ENCODE results near the gene SHB. TPM values are rescaled to one million over a fixed set of nuclear protein-coding genes. Genes with fewer than 3 reads are reported as not detected.

Gene SHB
- total and polyA plus RNA-seq, 2 of the 8 experiments (the other 6 are each of a cell fraction or from before 2014, with no cell fraction given), result 4.1 to 12.6 TPM

GRCh38 chr9:37905776-37906175 is 163.3 kb downstream of the SHB start:
- H3K79me1 ChIP-seq (ENCODE audit: low read depth, low read length), result peaks cover 3% of the 10 kb centered on the region; the same call in 1 of the 2 replicates
- no peak overlapping the region for H2BK15ac ChIP-seq (ENCODE audit: low read length)
- no peak overlapping the region for H2BK12ac ChIP-seq (ENCODE audit: low read depth, low read length)
- DNase-seq (ENCODE audit: low read depth in 1 of 2, low spot score in 2 of 2) (peak in 1 of 2 experiments; percentile 1), FAIRE-seq (no peak)
- no peak overlapping the region for H3K4ac ChIP-seq (replicated peaks; ENCODE audit: insufficient read length, low read depth, low read length)
- no peak overlapping the region for H3K56ac ChIP-seq (replicated peaks; ENCODE audit: insufficient read length, low read depth, low read length)
- H3K9me3 ChIP-seq (ENCODE audit: insufficient read depth in 2 of 2, low read depth in 1 of 2, low read length in 1 of 2), result no peaks in the 10 kb centered on the region
- WGBS, 2 experiments (ENCODE audit: extremely low coverage in 1 of 2, insufficient coverage in 1 of 2, insufficient read length in 1 of 2, insufficient replicate concordance in 2 of 2, low coverage in 1 of 2, low lambda C conversion rate in 2 of 2, missing lambda C conversion rate in 1 of 2), result 91% methylated on average over 4 of the region's 4 CpGs; no CpG with 5 or more reads in 1 of the 2 experiments
- no peak overlapping the region for H3K9ac ChIP-seq (replicated peaks in 1 of 4; ENCODE audit: extremely low read depth in 1 of 4, low read depth in 3 of 4, low read length in 3 of 4)
- peaks cover 0 to 3% (median 0%) of the 10 kb centered on the region in 4 experiments; a peak in 3 of 7 replicates for H3K27me3 ChIP-seq (replicated peaks in 1 of 4; ENCODE audit: control insufficient read depth in 3 of 4, extremely low read depth in 1 of 4, insufficient read depth in 3 of 4, low read length in 3 of 4)
- POLR2A ChIA-PET (ENCODE audit: partially characterized antibody), result no interaction called here
- peaks cover 0 to 2% of the 10 kb centered on the region in 2 experiments for H4K20me1 ChIP-seq (replicated peaks in 1 of 2; ENCODE audit: control insufficient read depth in 1 of 2, insufficient read depth in 2 of 2, low read length in 2 of 2)
- no peak overlapping the region for H3K4me3 ChIP-seq (ENCODE audit: extremely low read depth in 1 of 4, insufficient read depth in 2 of 4, low read depth in 3 of 4, low read length in 4 of 4)
- H2BK20ac ChIP-seq (ENCODE audit: low read length), result no peak overlapping the region
- no peak overlapping the region for H4K91ac ChIP-seq (replicated peaks; ENCODE audit: insufficient read length, low read length)
- H2AK5ac ChIP-seq (ENCODE audit: low read depth, low read length), result no peak overlapping the region
- H3K27ac ChIP-seq (ENCODE audit: low read depth, low read length), result no peak overlapping the region
- H3K23ac ChIP-seq (ENCODE audit: insufficient read length), result no peak overlapping the region
- H2AFZ ChIP-seq (ENCODE audit: low read length), result no peak overlapping the region
- H3K18ac ChIP-seq (ENCODE audit: extremely low read depth, low read length), result no peak overlapping the region
- H3K36me3 ChIP-seq (ENCODE audit: control insufficient read depth in 2 of 4, insufficient read depth in 4 of 4, low read length in 3 of 4), result no peaks in the 10 kb centered on the region
- H3K79me2 ChIP-seq (ENCODE audit: control insufficient read depth in 1 of 2, insufficient read depth in 2 of 2, low read length in 2 of 2), result 0 out of 4 replicates have a peak, but pooled peaks cover 0 to 6% of the 10 kb centered on the region in 2 experiments
- H3K14ac ChIP-seq (ENCODE audit: insufficient read length), result no peak overlapping the region
- no peak overlapping the region; a peak in 1 of 4 replicates for H3K4me2 ChIP-seq (ENCODE audit: insufficient read depth in 1 of 2, low read depth in 2 of 2, low read length in 2 of 2)
- H4K8ac ChIP-seq (ENCODE audit: extremely low read depth, insufficient read depth, low read length), result no peak overlapping the region
- no peak overlapping the region for H2BK5ac ChIP-seq (ENCODE audit: low read depth, low read length)
- H4K5ac ChIP-seq (ENCODE audit: insufficient read length, low read depth, low read length), result no peak overlapping the region
- H2BK120ac ChIP-seq (replicated peaks; ENCODE audit: low read depth, low read length), result no peak overlapping the region
- CTCF ChIA-PET (ENCODE audit: partially characterized antibody), result interaction anchor here (0.8 to 2.1 kb wide), 8 partner anchors 10 to 357 kb away, joined by 3 to 6 read pairs (median 4); no protein-coding TSS in a partner anchor
- peaks cover 6% of the 10 kb centered on the region for H3K23me2 ChIP-seq (ENCODE audit: low read depth, low read length)
- peaks cover 0 to 8% (median 6%) of the 10 kb centered on the region in 4 experiments; a peak in 3 of 7 replicates for H3K4me1 ChIP-seq (replicated peaks in 1 of 4; ENCODE audit: control insufficient read depth in 3 of 4, insufficient read depth in 4 of 4, low read length in 3 of 4)
- TF ChIP-seq ATF2 (IDR thresholded peaks at IDR 0.05; ENCODE audit: low read length) (no peak), GABPA (IDR thresholded peaks at IDR 0.05; ENCODE audit: borderline replicate concordance, insufficient read depth, low read length) (no peak), ASH2L (IDR thresholded peaks at IDR 0.05; ENCODE audit: low read length) (no peak)
